ENCODE measurements around the gene PRDM16. TPM values are rescaled to one million over a fixed set of nuclear protein-coding genes. Genes with fewer than 3 reads are reported as not detected.

Gene PRDM16
- total and polyA plus RNA-seq, 2 experiments from 2014 or later = 0.14 to 0.16 TPM

- H4K20me1 ChIP-seq (replicated peaks; ENCODE audit: insufficient read depth) = no peaks in the 10 kb centered on the region; the same call in 1 of the 2 replicates
- no peaks in the 10 kb centered on the region for H3K4me1 Mint-ChIP-seq
- no peak overlapping the region for H2AFZ ChIP-seq
- no peaks in the 10 kb centered on the region for H3K36me3 ChIP-seq (ENCODE audit: insufficient read depth)
- no peaks in the 10 kb centered on the region for H3K9me2 ChIP-seq (ENCODE audit: insufficient read depth)
- H3K27me3 Mint-ChIP-seq (ENCODE audit: insufficient read depth, low read depth, poor library complexity) = peaks cover 21% of the 10 kb centered on the region
- DNase-seq (ENCODE audit: low spot score) = no peak
- H3F3A ChIP-seq (replicated peaks; ENCODE audit: low read depth) = no peaks in the 10 kb centered on the region
- peaks cover 5% of the 10 kb centered on the region for H3K9me3 Mint-ChIP-seq
- H3K4me3 ChIP-seq = no peak overlapping the region
- H3K36me3 Mint-ChIP-seq (ENCODE audit: low read depth) = no peaks in the 10 kb centered on the region
- no peak overlapping the region for H3K27ac ChIP-seq (ENCODE audit: low read depth)
- no peak overlapping the region for H3K27ac Mint-ChIP-seq
- no peak for TF ChIP-seq POLR2AphosphoS5 (IDR thresholded peaks at IDR 0.05; ENCODE audit: low read depth)
- TF ChIP-seq CTCF (conservative IDR thresholded peaks at IDR 0.05; ENCODE audit: low read depth in 2 of 2) = no peak
- no peak for TF ChIP-seq EZH2phosphoT487 (IDR thresholded peaks at IDR 0.05; ENCODE audit: unreplicated experiment)
- no peak for TF ChIP-seq ETS1 (IDR thresholded peaks at IDR 0.05)
- no peak for TF ChIP-seq STAT1 (IDR thresholded peaks at IDR 0.05; ENCODE audit: unreplicated experiment)
- H3K27me3 ChIP-seq (ENCODE audit: insufficient read depth) = 0 out of 2 replicates have a peak, but pooled peaks cover 5% of the 10 kb centered on the region
- no peak for ATAC-seq
- no peak overlapping the region for H3K4me2 ChIP-seq
- no peaks in the 10 kb centered on the region for H3K4me1 ChIP-seq (ENCODE audit: insufficient read depth)
- H3K79me2 ChIP-seq (replicated peaks; ENCODE audit: insufficient read depth) = no peaks in the 10 kb centered on the region
- no peak overlapping the region for H3K4me3 Mint-ChIP-seq
Observed at GRCh38 chr1:3051270-3052268, 17.4 kb upstream of the PRDM16 start.

GRCh38 chr1:3052501-3052900 is 16.5 kb upstream of the PRDM16 start:
- H3K9me2 ChIP-seq (ENCODE audit: insufficient read depth) = no peaks in the 10 kb centered on the region
- H3K4me1 ChIP-seq (ENCODE audit: insufficient read depth) = no peaks in the 10 kb centered on the region
- peaks cover 6% of the 10 kb centered on the region; the same call in 1 of the 2 replicates for H3K27me3 ChIP-seq (ENCODE audit: insufficient read depth)
- H3K36me3 ChIP-seq (ENCODE audit: insufficient read depth) = no peaks in the 10 kb centered on the region
- TF ChIP-seq ZNF462 (CRISPR knock-in tag; IDR thresholded peaks at IDR 0.05) = no peak
- H3F3A ChIP-seq (replicated peaks; ENCODE audit: low read depth) = no peaks in the 10 kb centered on the region
- H3K79me2 ChIP-seq (replicated peaks; ENCODE audit: insufficient read depth) = no peaks in the 10 kb centered on the region
- H4K20me1 ChIP-seq (replicated peaks; ENCODE audit: insufficient read depth) = no peaks in the 10 kb centered on the region; the same call in 1 of the 2 replicates
- peaks cover 5% of the 10 kb centered on the region for H3K9me3 Mint-ChIP-seq
- no peak overlapping the region for H2AFZ ChIP-seq
- H3K36me3 Mint-ChIP-seq (ENCODE audit: low read depth) = no peaks in the 10 kb centered on the region
- no peak overlapping the region for H3K27ac ChIP-seq (ENCODE audit: low read depth)
- no peak overlapping the region for H3K4me3 Mint-ChIP-seq
- H3K4me2 ChIP-seq = no peak overlapping the region
- no peaks in the 10 kb centered on the region for H3K4me1 Mint-ChIP-seq
- ATAC-seq = no peak
- H3K4me3 ChIP-seq = no peak overlapping the region
- H3K27ac Mint-ChIP-seq = no peak overlapping the region
- peaks cover 17% of the 10 kb centered on the region for H3K27me3 Mint-ChIP-seq (ENCODE audit: insufficient read depth, low read depth, poor library complexity)
- no peak for DNase-seq (ENCODE audit: low spot score)

Measured in GM23338 (cell line).